Naive thymus-derived CD4-positive, alpha-beta T cell (primary cell): ENCODE measurements around the gene PIM3. TPM values are rescaled to one million over a fixed set of nuclear protein-coding genes. Genes with fewer than 3 reads are reported as not detected.

Source experiments
- ATAC-seq: fragments of 150-1000 bp; cut with Tn5 transposase; 2 replicates; pipeline ENCODE4 v1.10.0; 2021; ENCODE audit warnings: mild to moderate bottlenecking, moderate library complexity
- CTCF ChIA-PET: fragments of 350-600 bp; sonication (Branson Sonifier 250); formaldehyde crosslinking; loops from one replicate; lab custom pipeline; 2021; ENCODE audit warnings: antibody characterized with exemption; lab: Charles Lee
- POLR2A ChIA-PET: fragments of 350-600 bp; sonication (Branson Sonifier 250); formaldehyde crosslinking; loops from one replicate; lab custom pipeline; 2021; ENCODE audit warnings: antibody characterized with exemption, inconsistent platforms; lab: Charles Lee
- DNase-seq, 9 donors: peaks; one replicate each; pipeline versions ENCODE4 v3.0.0 to v3.0.0-alpha.2; 2020 to 2022; ENCODE audit warnings: mixed read lengths in 1 of 9
- H3K27ac ChIP-seq: one replicate; pipeline ENCODE4 v1.7.0; 2013; ENCODE audit warnings: mild to moderate bottlenecking, low read depth, low read length, moderate library complexity
- H3K27me3 ChIP-seq, 2 donors: one replicate each; pipeline ENCODE4 v1.7.0; 2013; ENCODE audit warnings: low read length in 2 of 2, mild to moderate bottlenecking in 2 of 2, moderate library complexity in 2 of 2; ENCODE audit not compliant: control insufficient read depth in 2 of 2, insufficient read depth in 2 of 2
- H3K36me3 ChIP-seq, 3 experiments: 1 replicate in 2 of 3; 2 replicates in 1 of 3; pipeline ENCODE4 v1.7.0; 2013; ENCODE audit warnings: low read length in 3 of 3, mild to moderate bottlenecking in 3 of 3, moderate library complexity in 1 of 3; ENCODE audit not compliant: insufficient read depth in 3 of 3, control insufficient read depth in 2 of 3
- H3K4me1 ChIP-seq, 2 donors: one replicate each; pipeline ENCODE4 v1.7.0; 2013; ENCODE audit warnings: low read length in 2 of 2, mild to moderate bottlenecking in 2 of 2, moderate library complexity in 1 of 2; ENCODE audit not compliant: control insufficient read depth in 2 of 2, insufficient read depth in 2 of 2
- H3K4me3 ChIP-seq: 2 replicates; pipeline ENCODE4 v1.7.0; 2013; ENCODE audit warnings: mild to moderate bottlenecking, low read length
- H3K9me3 ChIP-seq, 3 experiments: 1 replicate in 2 of 3; 2 replicates in 1 of 3; pipeline ENCODE4 v1.7.0; 2013; ENCODE audit warnings: low read length in 3 of 3; ENCODE audit not compliant: control insufficient read depth in 2 of 3
- H3K27ac Mint-ChIP-seq, 9 donors: one replicate each; pipeline ENCODE4 v1.8.0; 2020 to 2022; ENCODE audit warnings: mixed read lengths in 9 of 9, mild to moderate bottlenecking in 8 of 9, moderate library complexity in 5 of 9, inconsistent platforms in 2 of 9
- H3K27me3 Mint-ChIP-seq, 5 donors: one replicate each; pipeline ENCODE4 v1.8.0; 2021 to 2022; ENCODE audit warnings: mixed read lengths in 5 of 5, mild to moderate bottlenecking in 1 of 5
- H3K36me3 Mint-ChIP-seq, 5 donors: one replicate each; pipeline ENCODE4 v1.8.0; 2020 to 2022; ENCODE audit warnings: mixed read lengths in 5 of 5, mild to moderate bottlenecking in 3 of 5, inconsistent platforms in 1 of 5
- H3K4me1 Mint-ChIP-seq, 7 donors: one replicate each; pipeline ENCODE4 v1.8.0; 2020 to 2022; ENCODE audit warnings: mixed read lengths in 7 of 7, mild to moderate bottlenecking in 3 of 7, inconsistent platforms in 1 of 7
- H3K4me3 Mint-ChIP-seq, 10 donors: one replicate each; pipeline ENCODE4 v1.8.0; 2020 to 2022; ENCODE audit warnings: mild to moderate bottlenecking in 10 of 10, mixed read lengths in 10 of 10, moderate library complexity in 6 of 10, inconsistent platforms in 2 of 10
- H3K9me3 Mint-ChIP-seq, 11 donors: one replicate each; pipeline ENCODE4 v1.8.0; 2020 to 2022; ENCODE audit warnings: mixed read lengths in 11 of 11, mild to moderate bottlenecking in 4 of 11, inconsistent platforms in 1 of 11, moderate library complexity in 1 of 11
- intact Hi-C, 2 donors: fragments of 100-400 bp; cut with micrococcal nuclease; formaldehyde crosslinking; loops; one replicate each; pipeline ENCODE4 v1.15.1; 2023
- polyA plus RNA-seq, 2 donors: library from polyadenylated mRNA; unstranded; fragments of 300-500 nt; fragmentation: Illumina TruSeq; gene quantifications; one replicate each; pipeline ENCODE4 v1.2.3, GENCODE V29; 2021
- total RNA-seq, 6 experiments: library from RNA in 5 of 6; stranded (reverse) in 5 of 6; gene quantifications; 1 replicate in 5 of 6; 2 replicates in 1 of 6; pipeline ENCODE4 v1.2.3 and lab custom pipeline; 2021 to 2026

The PIM3 gene
- total and polyA plus RNA-seq, 7 experiments from 2014 or later: 21.3 to 164 (median 54.6) TPM

DNA sequence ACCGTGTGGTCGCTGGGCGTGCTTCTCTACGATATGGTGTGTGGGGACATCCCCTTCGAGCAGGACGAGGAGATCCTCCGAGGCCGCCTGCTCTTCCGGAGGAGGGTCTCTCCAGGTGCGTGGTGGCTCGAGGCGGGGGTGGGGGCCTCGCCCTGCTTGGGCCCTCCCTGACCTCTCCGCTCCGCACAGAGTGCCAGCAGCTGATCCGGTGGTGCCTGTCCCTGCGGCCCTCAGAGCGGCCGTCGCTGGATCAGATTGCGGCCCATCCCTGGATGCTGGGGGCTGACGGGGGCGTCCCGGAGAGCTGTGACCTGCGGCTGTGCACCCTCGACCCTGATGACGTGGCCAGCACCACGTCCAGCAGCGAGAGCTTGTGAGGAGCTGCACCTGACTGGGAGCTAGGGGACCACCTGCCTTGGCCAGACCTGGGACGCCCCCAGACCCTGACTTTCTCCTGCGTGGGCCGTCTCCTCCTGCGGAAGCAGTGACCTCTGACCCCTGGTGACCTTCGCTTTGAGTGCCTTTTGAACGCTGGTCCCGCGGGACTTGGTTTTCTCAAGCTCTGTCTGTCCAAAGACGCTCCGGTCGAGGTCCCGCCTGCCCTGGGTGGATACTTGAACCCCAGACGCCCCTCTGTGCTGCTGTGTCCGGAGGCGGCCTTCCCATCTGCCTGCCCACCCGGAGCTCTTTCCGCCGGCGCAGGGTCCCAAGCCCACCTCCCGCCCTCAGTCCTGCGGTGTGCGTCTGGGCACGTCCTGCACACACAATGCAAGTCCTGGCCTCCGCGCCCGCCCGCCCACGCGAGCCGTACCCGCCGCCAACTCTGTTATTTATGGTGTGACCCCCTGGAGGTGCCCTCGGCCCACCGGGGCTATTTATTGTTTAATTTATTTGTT, 2.4 kb downstream of the PIM3 start:
- Histone ChIP-seq H3K27me3 (no peaks in the 10 kb centered on the region), H3K27ac (peak overlapping the region; percentile 90), H3K4me1 (peaks cover 26 to 27% of the 10 kb centered on the region in 2 donors), H3K4me3 (peak overlapping the region; percentile 57), H3K9me3 (no peaks in the 10 kb centered on the region), H3K36me3 (peaks cover 0 to 31% (median 4%) of the 10 kb centered on the region in 3 experiments)
- H3K27ac Mint-ChIP-seq: peak overlapping the region in 8 of 9 donors; percentile 62 to 92 (median 80)
- H3K4me1 Mint-ChIP-seq: peaks cover 11 to 37% (median 26%) of the 10 kb centered on the region in 7 donors
- H3K27me3 Mint-ChIP-seq: no peaks in the 10 kb centered on the region
- peaks cover 0 to 4% (median 0%) of the 10 kb centered on the region in 11 donors for H3K9me3 Mint-ChIP-seq
- ChIA-PET POLR2A (interaction anchor here (0.6 to 3.7 kb wide), 8 partner anchors 8 to 658 kb away, joined by 3 to 48 read pairs (median 4); no protein-coding TSS in a partner anchor), CTCF (interaction anchor here (1.8 kb wide), 1 partner anchor 30 kb away, joined by 3 read pairs; no protein-coding TSS in a partner anchor)
- DNase-seq (peak in 3 of 9 donors; percentile 6 to 30 (median 30)), ATAC-seq (no peak)
- peaks cover 0 to 12% (median 0%) of the 10 kb centered on the region in 5 donors for H3K36me3 Mint-ChIP-seq
- intact Hi-C loops: loop anchor here (5.0 to 10.0 kb wide), 3 partner anchors 111 to 572 kb away; partner anchors contain the start of genes TYMP (in 1 of the 2) and ZBED4 (in 1 of the 2)
- peak overlapping the region; percentile 63 to 95 (median 71) for H3K4me3 Mint-ChIP-seq

- intact Hi-C loops: loop anchor here (5.0 to 10.0 kb wide), 3 partner anchors 111 to 571 kb away; partner anchors contain the start of genes TYMP (in 1 of the 2) and ZBED4 (in 1 of the 2)
- Histone ChIP-seq H3K9me3 (no peaks in the 10 kb centered on the region), H3K36me3 (peaks cover 0 to 31% (median 4%) of the 10 kb centered on the region in 3 experiments), H3K27ac (peak overlapping the region; percentile 90), H3K4me1 (peaks cover 26 to 27% of the 10 kb centered on the region in 2 donors), H3K4me3 (no peak overlapping the region), H3K27me3 (no peaks in the 10 kb centered on the region)
- H3K27ac Mint-ChIP-seq: peak overlapping the region; percentile 33 to 92 (median 78)
- peaks cover 0 to 4% (median 0%) of the 10 kb centered on the region in 11 donors for H3K9me3 Mint-ChIP-seq
- ChIA-PET POLR2A (interaction anchor here (0.6 to 3.7 kb wide), 4 partner anchors 7 to 125 kb away, joined by 3 to 33 read pairs (median 3); no protein-coding TSS in a partner anchor), CTCF (interaction anchor here (1.8 kb wide), 1 partner anchor 30 kb away, joined by 3 read pairs; no protein-coding TSS in a partner anchor)
- H3K36me3 Mint-ChIP-seq: peaks cover 0 to 12% (median 0%) of the 10 kb centered on the region in 5 donors
- H3K4me1 Mint-ChIP-seq: peaks cover 11 to 37% (median 28%) of the 10 kb centered on the region in 7 donors
- H3K4me3 Mint-ChIP-seq: peak overlapping the region; percentile 53 to 95 (median 70)
- no peak for ATAC-seq
- H3K27me3 Mint-ChIP-seq: no peaks in the 10 kb centered on the region
- DNase-seq: peak in 2 of 9 donors; percentile 11 to 38
Observed at GRCh38 chr22:49963647-49964026, 3.1 kb downstream of the PIM3 start.

DNA sequence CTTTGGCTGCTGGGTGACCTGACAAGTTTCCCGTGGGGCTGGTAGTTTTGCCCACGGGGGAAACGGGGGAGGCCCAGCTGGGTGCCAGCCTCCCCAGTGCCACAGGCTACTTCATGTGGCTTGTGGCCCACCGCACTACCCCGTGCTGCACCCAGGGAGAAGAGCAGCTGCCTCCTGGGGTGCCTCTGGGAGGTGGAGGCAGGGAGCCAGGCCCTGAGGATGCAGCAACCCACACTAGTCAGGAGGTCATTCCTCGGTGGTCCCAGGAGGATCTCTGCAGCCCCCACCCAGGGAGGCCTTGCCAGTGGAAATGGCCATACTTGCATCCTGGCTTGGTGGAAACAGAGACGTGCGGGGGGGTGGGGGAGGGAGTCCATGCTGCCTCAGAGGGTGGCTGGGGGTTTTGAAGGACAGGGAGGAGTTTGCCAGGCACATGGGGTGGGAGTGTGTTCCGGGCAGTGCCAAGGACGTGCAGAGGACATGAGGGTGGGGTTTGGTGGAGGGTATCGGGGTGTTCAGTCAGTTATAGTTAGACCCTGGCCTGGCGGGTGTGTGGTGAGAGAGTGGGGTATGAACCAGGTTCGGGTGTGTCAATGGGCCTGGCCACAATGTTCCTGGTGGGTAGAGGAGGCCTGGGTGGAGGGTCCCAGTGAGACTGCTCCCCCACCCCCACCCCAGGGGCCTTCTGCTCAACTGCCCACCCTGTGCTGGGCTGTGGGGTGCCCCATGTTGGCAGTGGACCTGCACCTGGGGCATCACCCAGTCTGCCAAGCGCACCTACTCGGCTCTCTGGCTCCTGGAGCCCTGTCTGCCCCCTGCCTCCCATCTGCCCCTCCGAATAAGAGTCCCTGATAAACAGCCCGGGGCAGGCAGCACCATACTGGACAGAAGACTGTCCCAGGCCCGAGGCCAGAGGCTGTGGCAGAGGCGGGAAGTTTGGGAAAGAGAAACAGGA, 3.8 kb downstream of the PIM3 start:
- no peaks in the 10 kb centered on the region for H3K27me3 Mint-ChIP-seq
- ChIA-PET CTCF (interaction anchor here (1.8 kb wide), 1 partner anchor 31 kb away, joined by 3 read pairs; no protein-coding TSS in a partner anchor), POLR2A (interaction anchor here (0.6 to 1.4 kb wide), 2 partner anchors 28 to 34 kb away, joined by 3 read pairs; no protein-coding TSS in a partner anchor)
- peaks cover 0 to 12% (median 0%) of the 10 kb centered on the region in 5 donors for H3K36me3 Mint-ChIP-seq
- intact Hi-C loops: loop anchor here (5.0 to 10.0 kb wide), 3 partner anchors 112 to 570 kb away; partner anchors contain the start of genes TYMP (in 1 of the 2) and ZBED4 (in 1 of the 2)
- ATAC-seq (no peak), DNase-seq (peak in 3 of 9 donors; percentile 14 to 24 (median 23))
- no peak overlapping the region for H3K4me3 ChIP-seq
- peaks cover 8 to 32% (median 24%) of the 10 kb centered on the region in 7 donors for H3K4me1 Mint-ChIP-seq
- H3K9me3 Mint-ChIP-seq: peaks cover 0 to 4% (median 0%) of the 10 kb centered on the region in 11 donors
- H3K9me3 ChIP-seq: no peaks in the 10 kb centered on the region
- H3K4me3 Mint-ChIP-seq: peak overlapping the region; percentile 29 to 95 (median 70)
- peak overlapping the region; percentile 63 to 92 (median 78) for H3K27ac Mint-ChIP-seq
- H3K36me3 ChIP-seq: peaks cover 0 to 31% (median 4%) of the 10 kb centered on the region in 3 experiments
- peak overlapping the region; percentile 90 for H3K27ac ChIP-seq
- no peaks in the 10 kb centered on the region for H3K27me3 ChIP-seq
- peaks cover 26 to 27% of the 10 kb centered on the region in 2 donors for H3K4me1 ChIP-seq

DNA sequence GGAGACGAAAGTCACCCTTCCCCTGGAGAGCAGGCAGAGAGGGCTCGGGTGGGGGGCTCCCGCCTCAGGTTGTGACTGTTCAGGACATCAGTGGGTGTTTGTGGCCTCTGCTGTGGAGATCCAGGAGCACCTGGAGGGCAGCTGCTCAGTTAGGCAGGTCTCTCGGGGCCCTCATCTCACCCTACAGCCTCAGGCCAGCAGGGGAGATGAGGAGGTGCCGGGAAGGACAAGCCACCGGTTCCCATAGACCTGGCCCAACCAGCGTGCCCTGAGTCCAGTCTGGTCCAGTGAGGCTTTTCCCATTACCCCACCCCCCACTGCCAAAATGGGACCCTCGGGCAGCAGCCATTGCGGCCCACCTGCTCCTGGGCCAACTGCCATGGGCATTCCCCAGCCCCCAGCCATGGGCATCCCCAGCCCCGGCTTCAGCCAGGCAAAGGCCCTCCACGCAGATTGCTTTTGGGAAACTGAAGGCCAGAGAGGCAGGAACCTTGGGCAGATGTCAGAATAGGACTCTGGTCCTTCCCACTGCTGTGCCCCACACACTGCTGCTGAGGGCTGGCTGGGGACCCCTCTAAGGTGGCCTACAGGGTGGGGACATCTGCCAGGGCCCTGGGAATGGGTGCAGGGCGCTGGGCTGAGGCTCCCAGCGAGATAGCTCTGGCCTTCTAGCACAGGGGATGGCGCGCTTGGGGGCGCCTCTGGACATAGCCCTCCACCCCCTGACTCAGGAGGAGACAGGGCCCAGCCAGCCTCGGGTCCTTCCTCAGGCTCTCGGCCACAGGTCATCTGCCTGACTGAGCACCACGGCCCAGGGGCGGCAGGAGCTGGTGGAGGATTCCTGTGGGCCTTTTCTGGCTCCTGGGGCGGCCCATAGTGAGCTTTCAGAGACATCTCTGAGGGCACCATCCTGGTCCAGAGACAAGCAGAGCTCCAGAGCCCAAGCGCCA, 4.8 kb downstream of the PIM3 start:
- H3K27ac ChIP-seq: no peak overlapping the region
- DNase-seq (peak in 3 of 9 donors; percentile 13 to 24 (median 13)), ATAC-seq (no peak)
- H3K36me3 Mint-ChIP-seq: peaks cover 0 to 12% (median 0%) of the 10 kb centered on the region in 5 donors
- peak overlapping the region in 7 of 9 donors; percentile 23 to 92 (median 72) for H3K27ac Mint-ChIP-seq
- peaks cover 24 to 31% of the 10 kb centered on the region in 2 donors for H3K4me1 ChIP-seq
- H3K9me3 Mint-ChIP-seq: peaks cover 0 to 4% (median 0%) of the 10 kb centered on the region in 11 donors
- H3K27me3 ChIP-seq: no peaks in the 10 kb centered on the region
- H3K4me1 Mint-ChIP-seq: peaks cover 6 to 39% (median 27%) of the 10 kb centered on the region in 7 donors
- H3K4me3 ChIP-seq: no peak overlapping the region
- H3K36me3 ChIP-seq: peaks cover 0 to 31% (median 4%) of the 10 kb centered on the region in 3 experiments
- ChIA-PET CTCF (interaction anchor here (0.6 to 0.9 kb wide), 2 partner anchors 35 to 176 kb away, joined by 3 read pairs; no protein-coding TSS in a partner anchor), POLR2A (interaction anchor here (1.9 kb wide), 2 partner anchors 10 to 33 kb away, joined by 4 to 6 read pairs; no protein-coding TSS in a partner anchor)
- H3K4me3 Mint-ChIP-seq: peak overlapping the region in 2 of 10 donors; percentile 45 to 68
- no peaks in the 10 kb centered on the region for H3K27me3 Mint-ChIP-seq
- no peaks in the 10 kb centered on the region for H3K9me3 ChIP-seq
- intact Hi-C loops: loop anchor here (10.0 kb wide), 2 partner anchors 229 to 569 kb away; partner anchors contain the start of gene TYMP (in 1 of the 2)
